ENCODE data around the gene ACP7.

The ACP7 gene

GRCh38 chr19:39119830-39120229 lies 35.7 kb downstream of the ACP7 start:
- Histone ChIP-seq H3K9ac (ENCODE audit: low read length) (no peak overlapping the region), H2AFZ (ENCODE audit: low read depth, low read length, severe bottlenecking) (no peak overlapping the region), H4K20me1 (ENCODE audit: low read depth, low read length) (no peaks in the 10 kb centered on the region), H3K9me3 (ENCODE audit: insufficient read depth, low read length) (no peaks in the 10 kb centered on the region), H3K36me3 (ENCODE audit: low read length) (no peaks in the 10 kb centered on the region), H3K27me3 (ENCODE audit: low read length) (no peaks in the 10 kb centered on the region), H3F3A (ENCODE audit: insufficient read depth) (no peaks in the 10 kb centered on the region), H3K4me3 (ENCODE audit: insufficient read depth, low read length, poor library complexity, severe bottlenecking) (no peak overlapping the region), H3K27ac (ENCODE audit: low read depth, low read length) (no peak overlapping the region), H3K79me2 (ENCODE audit: insufficient read depth, low read length) (no peaks in the 10 kb centered on the region), H3K9me2 (replicated peaks; ENCODE audit: insufficient read depth, low read length) (no peaks in the 10 kb centered on the region), H3K4me2 (ENCODE audit: low read depth, low read length, poor library complexity, severe bottlenecking) (no peak overlapping the region)
- TF ChIP-seq EZH2phosphoT487 (conservative IDR thresholded peaks at IDR 0.05; ENCODE audit: low read length) (no peak), CTCF (IDR thresholded peaks at IDR 0.05; ENCODE audit: insufficient read depth, low read length, poor library complexity, severe bottlenecking) (no peak)

DNA sequence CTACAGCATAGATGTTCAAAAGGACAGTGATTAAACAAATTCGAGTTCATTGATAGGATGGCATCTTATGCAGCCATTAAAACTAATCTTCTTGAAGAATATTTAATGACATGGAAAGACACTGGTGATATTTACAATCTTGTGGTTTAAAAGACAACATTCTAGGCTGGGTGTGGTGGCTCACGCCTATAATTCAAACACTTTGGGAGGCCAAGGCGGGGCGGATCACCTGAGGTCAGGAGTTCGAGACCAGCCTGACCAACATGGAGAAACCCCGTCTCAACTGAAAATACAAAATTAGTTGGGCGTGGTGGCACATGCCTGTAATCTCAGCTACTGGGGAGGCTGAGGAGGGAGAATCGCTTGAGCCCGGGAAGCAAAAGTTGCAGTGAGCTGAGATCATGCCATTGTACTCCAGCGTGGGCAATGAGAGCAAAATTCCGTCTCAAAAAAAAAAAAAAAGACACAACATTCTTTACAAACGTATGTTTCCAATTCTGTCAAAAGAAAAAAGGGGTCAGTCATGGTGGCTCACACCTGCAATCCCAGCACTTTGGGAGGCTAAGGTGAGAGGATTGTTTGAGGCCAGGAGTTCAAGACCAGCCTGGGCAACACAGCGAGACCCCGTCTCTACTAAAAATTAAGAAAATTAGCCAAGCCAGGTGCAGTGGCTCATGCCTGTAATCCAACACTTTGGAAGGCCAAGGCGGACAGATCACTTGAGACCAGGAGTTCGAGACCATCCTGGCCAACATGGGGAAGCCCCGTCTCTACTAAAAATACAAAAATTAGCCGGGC lies 39.0 kb downstream of the ACP7 start:
- no peak for TF ChIP-seq CTCF (IDR thresholded peaks at IDR 0.05; ENCODE audit: insufficient read depth, low read length, poor library complexity, severe bottlenecking)
- no peak for TF ChIP-seq EZH2phosphoT487 (conservative IDR thresholded peaks at IDR 0.05; ENCODE audit: low read length)
- Histone ChIP-seq H3K79me2 (ENCODE audit: insufficient read depth, low read length) (peaks cover 3% of the 10 kb centered on the region; the same call in 1 of the 2 replicates), H3K4me3 (ENCODE audit: insufficient read depth, low read length, poor library complexity, severe bottlenecking) (no peak overlapping the region), H4K20me1 (ENCODE audit: low read depth, low read length) (no peaks in the 10 kb centered on the region), H2AFZ (ENCODE audit: low read depth, low read length, severe bottlenecking) (no peak overlapping the region), H3K27ac (ENCODE audit: low read depth, low read length) (no peak overlapping the region), H3K9ac (ENCODE audit: low read length) (no peak overlapping the region), H3K4me2 (ENCODE audit: low read depth, low read length, poor library complexity, severe bottlenecking) (no peak overlapping the region), H3F3A (ENCODE audit: insufficient read depth) (0 out of 2 replicates have a peak, but pooled peaks cover 6% of the 10 kb centered on the region), H3K36me3 (ENCODE audit: low read length) (no peaks in the 10 kb centered on the region), H3K9me3 (ENCODE audit: insufficient read depth, low read length) (no peaks in the 10 kb centered on the region), H3K27me3 (ENCODE audit: low read length) (no peaks in the 10 kb centered on the region), H3K9me2 (replicated peaks; ENCODE audit: insufficient read depth, low read length) (no peaks in the 10 kb centered on the region)

GRCh38 chr19:39124136-39124764 lies 40.1 kb downstream of the ACP7 start:
- H3K36me3 ChIP-seq (ENCODE audit: low read length), result no peaks in the 10 kb centered on the region
- no peak overlapping the region for H2AFZ ChIP-seq (ENCODE audit: low read depth, low read length, severe bottlenecking)
- H3K79me2 ChIP-seq (ENCODE audit: insufficient read depth, low read length), result peaks cover 3% of the 10 kb centered on the region; the same call in 1 of the 2 replicates
- H3K4me2 ChIP-seq (ENCODE audit: low read depth, low read length, poor library complexity, severe bottlenecking), result no peak overlapping the region
- H3K9ac ChIP-seq (ENCODE audit: low read length), result no peak overlapping the region
- H3K9me2 ChIP-seq (replicated peaks; ENCODE audit: insufficient read depth, low read length), result no peaks in the 10 kb centered on the region
- 0 out of 2 replicates have a peak, but pooled peaks cover 6% of the 10 kb centered on the region for H3F3A ChIP-seq (ENCODE audit: insufficient read depth)
- no peaks in the 10 kb centered on the region for H3K27me3 ChIP-seq (ENCODE audit: low read length)
- H3K27ac ChIP-seq (ENCODE audit: low read depth, low read length), result no peak overlapping the region
- H4K20me1 ChIP-seq (ENCODE audit: low read depth, low read length), result no peaks in the 10 kb centered on the region
- no peaks in the 10 kb centered on the region for H3K9me3 ChIP-seq (ENCODE audit: insufficient read depth, low read length)
- TF ChIP-seq CTCF (IDR thresholded peaks at IDR 0.05; ENCODE audit: insufficient read depth, low read length, poor library complexity, severe bottlenecking), result no peak
- TF ChIP-seq EZH2phosphoT487 (conservative IDR thresholded peaks at IDR 0.05; ENCODE audit: low read length), result no peak
- no peak overlapping the region for H3K4me3 ChIP-seq (ENCODE audit: insufficient read depth, low read length, poor library complexity, severe bottlenecking)
